DND-41 (cell line): Measurements from ENCODE around the gene CNTFR.
A peak's percentile ranks its signal among the peaks of the same experiment; 100 is the strongest.

Source experiments
- ATAC-seq: fragments of 200-7000 bp; cut with Tn5 transposase; 3 replicates; pipeline ENCODE4 v1.9.1; 2021; ENCODE audit warnings: low read depth; ENCODE audit not compliant: insufficient read depth
- DNase-seq: peaks from one replicate; pipeline ENCODE4 v3.0.0-alpha.2; 2020
- H2AFZ ChIP-seq: 2 replicates; pipeline ENCODE4 v1.6.0; 2012; ENCODE audit warnings: low read depth, low read length
- H3K27ac ChIP-seq: 2 replicates; pipeline ENCODE4 v1.5.1; 2012; ENCODE audit warnings: low read length, inconsistent platforms
- H3K27me3 ChIP-seq: fragments of 200-600 bp; sonication (generic); 2 replicates; pipeline ENCODE4 v1.6.0; 2012; ENCODE audit warnings: low read length, mild to moderate bottlenecking, inconsistent platforms; ENCODE audit not compliant: insufficient read depth, poor library complexity
- H3K36me3 ChIP-seq: 2 replicates; pipeline ENCODE4 v1.5.1; 2012; ENCODE audit warnings: low read length, inconsistent platforms; ENCODE audit not compliant: insufficient read depth
- H3K4me1 ChIP-seq: 2 replicates; pipeline ENCODE4 v1.5.1; 2012; ENCODE audit warnings: mild to moderate bottlenecking, low read length; ENCODE audit not compliant: insufficient read depth
- H3K4me2 ChIP-seq: 2 replicates; pipeline ENCODE4 v1.6.0; 2012; ENCODE audit warnings: mild to moderate bottlenecking, moderate library complexity, low read length, inconsistent platforms; ENCODE audit not compliant: insufficient read depth
- H3K4me3 ChIP-seq, 2 experiments: fragments of 200-600 bp in 1 of 2; shearing (Covaris generic) in 1 of 2; 2 replicates each; pipeline ENCODE4 v1.5.1; 2012 to 2016; ENCODE audit warnings: inconsistent platforms in 2 of 2, low read length in 2 of 2, mild to moderate bottlenecking in 2 of 2, low read depth in 1 of 2, moderate library complexity in 1 of 2
- H3K79me2 ChIP-seq: 2 replicates; pipeline ENCODE4 v1.6.0; 2012; ENCODE audit warnings: low read length, inconsistent platforms; ENCODE audit not compliant: insufficient read depth
- H3K9ac ChIP-seq: 2 replicates; pipeline ENCODE4 v1.6.0; 2012; ENCODE audit warnings: low read depth, mild to moderate bottlenecking, inconsistent platforms, low read length, moderate library complexity
- H3K9me3 ChIP-seq: 2 replicates; pipeline ENCODE4 v1.5.1; 2012; ENCODE audit warnings: low read length, moderate library complexity, mild to moderate bottlenecking, inconsistent platforms; ENCODE audit not compliant: insufficient read depth, severe bottlenecking
- H4K20me1 ChIP-seq: 2 replicates; pipeline ENCODE4 v1.6.0; 2012; ENCODE audit warnings: low read length; ENCODE audit not compliant: insufficient read depth
- CTCF ChIP-seq: IDR thresholded peaks from 2 replicates; pipeline ENCODE4 v1.5.1; 2012; ENCODE audit warnings: borderline replicate concordance, low read length, moderate library complexity, mild to moderate bottlenecking; ENCODE audit not compliant: poor library complexity, severe bottlenecking; ENCODE audit errors: extremely low read depth
- EZH2 ChIP-seq: IDR thresholded peaks from 3 replicates; pipeline ENCODE4 v1.6.1; 2012; ENCODE audit warnings: borderline replicate concordance, low read depth, mild to moderate bottlenecking, moderate library complexity, low read length, inconsistent platforms; ENCODE audit not compliant: severe bottlenecking

The CNTFR gene

DNA sequence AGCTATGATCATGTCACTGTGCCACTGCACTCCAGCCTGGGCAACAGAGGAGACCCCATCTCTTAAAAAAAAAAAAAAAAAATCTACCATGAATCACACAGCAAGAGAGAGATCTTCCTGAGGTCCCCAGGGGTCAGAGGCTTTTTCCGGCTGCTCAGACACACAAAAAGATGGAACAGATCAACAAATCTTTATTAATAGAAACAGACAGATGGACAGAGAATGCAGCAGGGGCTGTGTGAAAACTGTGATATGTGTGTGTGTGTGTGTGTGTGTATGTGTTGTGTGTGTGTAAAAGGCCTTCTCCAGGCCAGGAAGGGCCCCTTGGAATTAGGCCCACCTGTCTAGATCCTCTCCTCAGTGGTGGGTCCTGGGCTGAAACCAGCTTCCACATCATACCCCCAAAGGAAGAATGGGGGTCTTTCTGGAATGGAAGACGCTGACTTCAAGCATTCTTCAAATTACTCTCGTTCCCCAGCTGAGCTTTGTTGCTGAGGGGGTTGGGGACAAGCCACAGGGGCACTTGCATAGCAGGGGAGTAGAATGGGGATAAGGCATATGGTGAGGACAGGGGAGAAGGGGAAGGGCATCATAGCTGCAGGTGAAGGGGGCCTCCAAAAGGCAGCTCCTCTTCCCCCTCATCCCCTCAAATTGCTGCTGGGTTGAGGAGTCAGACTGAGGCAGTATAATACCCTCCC is 45.2 kb upstream of the CNTFR start:
- H3K27ac ChIP-seq, result no peak overlapping the region

DNA sequence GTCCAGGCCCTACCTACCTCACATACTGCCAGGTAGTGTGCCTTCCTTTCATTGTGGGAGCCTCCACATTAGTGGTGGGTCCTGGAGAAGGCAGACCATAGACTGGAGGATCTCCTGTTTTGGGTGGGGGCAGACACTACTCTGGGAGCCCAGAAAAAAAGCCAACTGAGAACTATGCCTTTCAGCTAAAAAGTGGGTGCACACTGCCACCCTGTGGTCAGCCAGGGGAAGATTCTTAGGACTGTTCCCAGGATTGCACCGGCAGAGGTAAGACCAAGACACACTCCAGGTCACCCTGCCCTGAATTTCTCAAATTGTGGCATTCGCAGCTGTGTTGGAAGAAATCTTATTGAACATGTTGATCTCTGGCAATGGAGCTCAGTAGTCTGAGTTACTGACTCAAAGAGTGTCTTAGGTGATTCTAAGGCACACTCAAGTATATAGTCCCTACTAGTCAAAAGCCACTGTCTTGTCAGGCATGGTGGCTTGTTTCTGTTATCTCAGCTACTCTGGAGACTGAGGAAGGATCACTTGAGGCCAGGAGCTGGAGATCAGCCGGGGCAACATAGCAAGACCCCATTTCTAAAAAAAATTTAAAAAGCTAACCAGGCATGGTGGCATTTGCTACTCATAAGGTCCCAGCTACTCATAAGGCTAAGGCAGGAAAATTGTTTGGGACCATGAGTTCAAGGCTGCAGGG is 44.5 kb upstream of the CNTFR start:
- no peaks in the 10 kb centered on the region for H3K9me3 ChIP-seq
- H3K27ac ChIP-seq, result no peak overlapping the region
- no peak overlapping the region for H3K4me3 ChIP-seq
- no peak overlapping the region for H2AFZ ChIP-seq
- no peak overlapping the region for H3K4me2 ChIP-seq
- ATAC-seq (peak; percentile 52), DNase-seq (peak; percentile 74)
- peaks cover 25% of the 10 kb centered on the region for H3K79me2 ChIP-seq
- TF ChIP-seq CTCF (peak; percentile 89), EZH2 (no peak)
- H4K20me1 ChIP-seq, result peaks cover 16% of the 10 kb centered on the region
- H3K9ac ChIP-seq, result no peak overlapping the region
- peaks cover 9% of the 10 kb centered on the region for H3K27me3 ChIP-seq
- H3K4me1 ChIP-seq, result peaks cover 33% of the 10 kb centered on the region
- peaks cover 15% of the 10 kb centered on the region for H3K36me3 ChIP-seq

More for the DNA sequence above, 45.2 kb upstream of the CNTFR start:
- no peak overlapping the region for H3K4me3 ChIP-seq
- TF ChIP-seq CTCF, result no peak
- TF ChIP-seq EZH2, result no peak
- ATAC-seq, result no peak
- H3K9me3 ChIP-seq, result no peaks in the 10 kb centered on the region
- H3K79me2 ChIP-seq, result peaks cover 25% of the 10 kb centered on the region
- DNase-seq, result no peak
- no peak overlapping the region for H2AFZ ChIP-seq
- H3K9ac ChIP-seq, result no peak overlapping the region
- H3K4me1 ChIP-seq, result peaks cover 33% of the 10 kb centered on the region
- H4K20me1 ChIP-seq, result peaks cover 16% of the 10 kb centered on the region
- H3K4me2 ChIP-seq, result no peak overlapping the region
- H3K27me3 ChIP-seq, result peaks cover 5% of the 10 kb centered on the region
- peaks cover 15% of the 10 kb centered on the region for H3K36me3 ChIP-seq

DNA sequence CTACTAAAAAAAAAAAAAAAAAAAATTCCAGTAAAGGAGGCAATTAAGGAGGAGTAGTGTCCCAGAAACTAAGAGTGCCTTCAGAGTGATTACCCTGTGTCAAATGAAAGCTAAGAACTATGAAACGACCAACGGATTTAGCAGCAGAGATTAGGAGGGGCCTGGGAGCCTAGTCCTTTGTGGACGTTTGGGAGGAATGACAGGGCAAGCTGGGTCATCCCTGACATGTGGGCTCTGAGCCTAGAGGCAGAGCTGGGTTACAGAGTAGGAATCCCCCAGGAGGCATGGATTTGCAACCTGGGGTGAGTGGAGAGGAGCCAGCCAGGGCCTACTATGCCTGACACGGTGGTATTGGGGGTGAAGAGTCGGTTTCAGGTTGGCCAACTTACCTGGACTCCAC is 43.6 kb upstream of the CNTFR start:
- Histone ChIP-seq H3K4me1 (peaks cover 26% of the 10 kb centered on the region), H3K4me3 (no peak overlapping the region), H3K4me2 (no peak overlapping the region), H3K27ac (no peak overlapping the region), H3K36me3 (peaks cover 15% of the 10 kb centered on the region), H3K79me2 (peaks cover 25% of the 10 kb centered on the region), H4K20me1 (peaks cover 16% of the 10 kb centered on the region), H3K9me3 (no peaks in the 10 kb centered on the region), H2AFZ (no peak overlapping the region), H3K27me3 (peaks cover 13% of the 10 kb centered on the region), H3K9ac (no peak overlapping the region)
- ATAC-seq (no peak), DNase-seq (no peak)
- TF ChIP-seq EZH2, result no peak
- no peak for TF ChIP-seq CTCF
